GM23248 (cell line): Measurements from ENCODE around the gene CCDC102A.

Experiments
- EZH2 ChIP-seq: fragments of 200-600 bp; sonication (generic); IDR thresholded peaks from 2 replicates; pipeline ENCODE4 v1.6.1; 2018; ENCODE audit warnings: antibody characterized with exemption, mild to moderate bottlenecking; ENCODE audit not compliant: insufficient read depth, poor library complexity, severe bottlenecking
- EZH2phosphoT487 ChIP-seq: fragments of 200-600 bp; sonication (generic); IDR thresholded peaks from 2 replicates; pipeline ENCODE4 v1.6.1; 2018; ENCODE audit warnings: antibody characterized with exemption, moderate library complexity, mild to moderate bottlenecking, low read depth; ENCODE audit not compliant: insufficient read depth

DNA sequence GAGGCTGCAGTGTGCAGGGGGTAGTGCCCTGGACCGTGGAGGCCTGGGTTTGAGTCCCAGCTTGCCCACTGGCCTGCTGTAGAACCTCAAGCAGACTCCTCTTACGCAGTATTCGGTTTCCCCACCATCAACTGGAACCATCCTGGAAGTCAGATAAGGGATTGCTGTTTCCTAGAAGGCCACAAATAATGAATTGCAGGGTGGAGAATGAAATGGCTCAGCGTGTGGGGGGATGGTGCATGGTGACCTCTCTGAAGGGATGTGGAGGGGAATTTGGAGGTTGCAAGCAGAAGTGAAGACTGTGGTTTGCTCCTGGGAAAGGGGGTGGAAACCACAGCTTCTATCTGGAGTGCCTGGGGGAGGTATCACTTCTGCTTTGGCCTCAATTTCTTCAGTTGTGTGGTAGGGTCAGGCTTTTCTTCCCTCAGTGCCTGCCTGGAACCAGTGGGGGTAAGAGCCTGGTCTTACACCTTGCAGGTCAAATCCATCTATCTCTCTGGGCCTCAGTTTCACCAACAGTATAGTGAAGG is 7.8 kb upstream of the CCDC102A start:
- TF ChIP-seq EZH2phosphoT487: no peak
- TF ChIP-seq EZH2: no peak
